Kidney (tissue), 14 donors: ENCODE measurements around the gene LRRC27. TPM values are rescaled to one million over a fixed set of nuclear protein-coding genes. Genes with fewer than 3 reads are reported as not detected.

Source experiments
- DNase-seq, 5 donors: peaks; one replicate each; pipeline ENCODE4 v3.0.0-alpha.2; 2013 to 2020
- FAIRE-seq: peaks from 2 replicates; lab custom pipeline; 2012; peaks lifted over from hg19 to GRCh38; lab: Jason Lieb, UNC
- H3K27ac ChIP-seq, 2 donors: one replicate each; pipeline ENCODE4 v1.7.0; 2013; ENCODE audit warnings: low read depth in 2 of 2, low read length in 2 of 2, inconsistent platforms in 1 of 2
- H3K27me3 ChIP-seq: one replicate; pipeline ENCODE4 v1.7.1; 2013; ENCODE audit warnings: low read length, inconsistent platforms; ENCODE audit not compliant: control insufficient read depth, insufficient read depth
- H3K36me3 ChIP-seq, 3 donors: one replicate each; pipeline versions ENCODE4 v1.7.0 to v1.7.1; 2013; ENCODE audit warnings: low read length in 3 of 3, control low read depth in 1 of 3, inconsistent platforms in 1 of 3; ENCODE audit not compliant: insufficient read depth in 3 of 3, control insufficient read depth in 2 of 3
- H3K4me1 ChIP-seq, 3 donors: one replicate each; pipeline versions ENCODE4 v1.7.0 to v1.7.1; 2013; ENCODE audit warnings: low read length in 3 of 3, inconsistent platforms in 1 of 3, low read depth in 1 of 3; ENCODE audit not compliant: control insufficient read depth in 2 of 3, insufficient read depth in 2 of 3
- H3K4me3 ChIP-seq, 3 donors: one replicate each; pipeline versions ENCODE4 v1.7.0 to v1.8.1; 2013; ENCODE audit warnings: low read length in 3 of 3, control low read depth in 1 of 3, inconsistent platforms in 1 of 3
- H3K9ac ChIP-seq, 3 donors: one replicate each; pipeline versions ENCODE4 v1.7.0 to v1.7.1; 2013; ENCODE audit warnings: low read length in 3 of 3, control low read depth in 1 of 3, inconsistent platforms in 1 of 3
- H3K9me3 ChIP-seq, 3 donors: one replicate each; pipeline versions ENCODE4 v1.7.0 to v1.7.1; 2013; ENCODE audit warnings: low read length in 3 of 3, control low read depth in 1 of 3, inconsistent platforms in 1 of 3; ENCODE audit not compliant: control insufficient read depth in 2 of 3, insufficient read depth in 1 of 3
- CTCF ChIP-seq: IDR thresholded peaks from 3 replicates; pipeline ENCODE4 v1.5.1; 2012; ENCODE audit warnings: mild to moderate bottlenecking, moderate library complexity, borderline replicate concordance; ENCODE audit not compliant: insufficient read depth; ENCODE audit errors: extremely low read depth
- intact Hi-C: fragments of 100-400 bp; cut with DNase I; formaldehyde crosslinking; loops from one replicate; pipeline ENCODE4 v1.11.1; 2022
- polyA plus RNA-seq: library from polyadenylated mRNA; stranded (reverse); fragments of 350-450 nt; fragmentation: Illumina TruSeq; extraction: RNeasy Lipid Tissue Mini Kit (QIAGEN cat#74804); gene quantifications from one replicate; pipeline ENCODE4 v1.2.3, GENCODE V29; 2014; ENCODE audit warnings: low read depth, low replicate concordance; ENCODE audit not compliant: insufficient read depth
- total RNA-seq: library from RNA; stranded (reverse); fragmentation: NEBNext Ultra II Directional; extraction: Animal tissue kit (Norgen Biotek cat#: 25700); gene quantifications from one replicate; pipeline ENCODE4 v1.2.1, GENCODE V29; 2021
- donor health status: control.
- donor health status: control.
- donor health status: control.
- donor health status: control.
- donor health status: control.
- donor health status: DM: yes; HTN: yes; CAD: no.
- donor health status: Normal renal cell carcinoma (clear cell type).

Gene LRRC27
- total and polyA plus RNA-seq, 2 donors from 2014 or later, result 14.4 to 14.6 TPM

DNA sequence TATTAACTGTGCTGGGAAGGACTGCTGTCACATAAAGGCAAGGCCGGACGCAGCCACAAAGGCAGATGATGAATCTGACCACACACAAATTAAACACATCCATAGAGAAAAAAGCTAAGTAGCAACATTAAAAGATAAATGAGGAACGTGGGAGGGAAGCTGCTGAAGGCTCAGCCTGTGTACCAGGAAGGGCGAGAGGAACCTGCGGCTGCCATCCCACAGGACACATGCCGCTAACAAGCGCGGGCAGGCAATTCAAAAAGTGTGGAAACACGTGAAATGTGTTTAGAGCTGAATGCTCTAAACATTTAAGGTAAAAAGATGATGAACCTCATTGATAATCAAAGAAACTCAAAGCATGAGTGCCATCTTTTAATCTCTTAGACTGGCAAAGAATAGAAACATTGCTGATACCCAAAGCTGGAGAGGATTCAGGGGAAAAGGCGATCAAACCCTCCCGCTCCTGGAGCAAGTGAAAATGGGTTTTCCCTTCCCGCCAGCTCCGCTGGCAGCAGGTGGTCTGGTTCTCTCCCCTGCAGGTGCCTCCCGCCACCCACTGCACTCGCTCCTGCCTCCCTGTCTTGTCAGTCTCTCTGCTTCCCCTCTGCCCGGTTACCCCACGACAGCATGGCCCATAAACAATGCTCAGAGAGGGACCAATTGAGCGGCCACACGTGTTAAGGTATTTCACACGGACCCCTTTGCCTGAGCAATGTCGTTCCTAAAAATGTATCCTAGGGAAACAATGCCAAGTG lies 28.5 kb upstream of the LRRC27 start:
- H3K36me3 ChIP-seq, result no peaks in the 10 kb centered on the region
- H3K4me1 ChIP-seq, result peaks cover 0 to 6% (median 4%) of the 10 kb centered on the region in 3 donors
- no peaks in the 10 kb centered on the region for H3K9me3 ChIP-seq
- FAIRE-seq (no peak), DNase-seq (peak in 1 of 5 donors; percentile 31)
- intact Hi-C loops, result no loop called here
- no peak for TF ChIP-seq CTCF
- no peak overlapping the region for H3K4me3 ChIP-seq
- no peaks in the 10 kb centered on the region for H3K27me3 ChIP-seq
- H3K27ac ChIP-seq, result no peak overlapping the region
- H3K9ac ChIP-seq, result no peak overlapping the region

- Histone ChIP-seq H3K9me3 (no peaks in the 10 kb centered on the region), H3K36me3 (no peaks in the 10 kb centered on the region), H3K4me1 (peaks cover 0 to 9% (median 4%) of the 10 kb centered on the region in 3 donors), H3K27me3 (peaks cover 3% of the 10 kb centered on the region), H3K9ac (no peak overlapping the region), H3K27ac (no peak overlapping the region), H3K4me3 (no peak overlapping the region)
- FAIRE-seq (no peak), DNase-seq (peak in 1 of 5 donors; percentile 8)
- no peak for TF ChIP-seq CTCF
- intact Hi-C loops, result no loop called here
Measured at GRCh38 chr10:132304756-132305509, 27.1 kb upstream of the LRRC27 start.

- intact Hi-C loops, result no loop called here
- TF ChIP-seq CTCF, result no peak
Measured at GRCh38 chr10:132305654-132306342, 26.2 kb upstream of the LRRC27 start.

More at GRCh38 chr10:132305654-132306342, 26.2 kb upstream of the LRRC27 start:
- Histone ChIP-seq H3K9me3 (no peaks in the 10 kb centered on the region), H3K4me1 (peaks cover 0 to 9% (median 4%) of the 10 kb centered on the region in 3 donors), H3K27me3 (peaks cover 3% of the 10 kb centered on the region), H3K4me3 (no peak overlapping the region), H3K9ac (no peak overlapping the region), H3K27ac (no peak overlapping the region), H3K36me3 (no peaks in the 10 kb centered on the region)
- no peak for FAIRE-seq
- DNase-seq, result peak in 1 of 5 donors; percentile 8
